ENCODE measurements around the gene PKNOX2.

DNA sequence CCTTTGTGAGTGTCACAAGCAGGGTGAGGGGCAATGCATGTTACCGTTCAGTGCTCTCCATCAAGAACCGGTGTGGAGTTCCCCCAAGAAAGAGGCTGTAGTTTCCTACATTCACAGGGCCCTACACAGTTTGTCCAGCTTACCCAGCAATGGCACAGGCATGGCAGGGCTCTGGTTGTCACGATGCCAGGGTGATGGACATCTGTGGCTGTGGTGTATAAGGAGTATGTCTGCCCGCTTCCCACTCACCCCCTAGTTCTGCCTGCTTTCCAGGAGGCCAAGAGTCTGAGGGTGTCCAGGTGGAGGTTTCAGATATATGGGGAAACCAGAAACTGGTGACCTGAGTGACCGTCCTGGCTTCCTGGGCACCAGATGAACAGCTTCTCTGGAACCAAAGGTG is 116.1 kb downstream of the PKNOX2 start:
- TF ChIP-seq, protein P1, sequence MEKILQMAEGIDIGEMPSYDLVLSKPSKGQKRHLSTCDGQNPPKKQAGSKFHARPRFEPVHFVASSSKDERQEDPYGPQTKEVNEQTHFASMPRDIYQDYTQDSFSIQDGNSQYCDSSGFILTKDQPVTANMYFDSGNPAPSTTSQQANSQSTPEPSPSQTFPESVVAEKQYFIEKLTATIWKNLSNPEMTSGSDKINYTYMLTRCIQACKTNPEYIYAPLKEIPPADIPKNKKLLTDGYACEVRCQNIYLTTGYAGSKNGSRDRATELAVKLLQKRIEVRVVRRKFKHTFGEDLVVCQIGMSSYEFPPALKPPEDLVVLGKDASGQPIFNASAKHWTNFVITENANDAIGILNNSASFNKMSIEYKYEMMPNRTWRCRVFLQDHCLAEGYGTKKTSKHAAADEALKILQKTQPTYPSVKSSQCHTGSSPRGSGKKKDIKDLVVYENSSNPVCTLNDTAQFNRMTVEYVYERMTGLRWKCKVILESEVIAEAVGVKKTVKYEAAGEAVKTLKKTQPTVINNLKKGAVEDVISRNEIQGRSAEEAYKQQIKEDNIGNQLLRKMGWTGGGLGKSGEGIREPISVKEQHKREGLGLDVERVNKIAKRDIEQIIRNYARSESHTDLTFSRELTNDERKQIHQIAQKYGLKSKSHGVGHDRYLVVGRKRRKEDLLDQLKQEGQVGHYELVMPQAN (conservative IDR thresholded peaks at IDR 0.05) = no peak
- no peak for TF ChIP-seq SP1 (IDR thresholded peaks at IDR 0.05; ENCODE audit: low read depth, low read length)
- TF ChIP-seq, protein P2, sequence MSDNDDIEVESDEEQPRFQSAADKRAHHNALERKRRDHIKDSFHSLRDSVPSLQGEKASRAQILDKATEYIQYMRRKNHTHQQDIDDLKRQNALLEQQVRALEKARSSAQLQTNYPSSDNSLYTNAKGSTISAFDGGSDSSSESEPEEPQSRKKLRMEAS (IDR thresholded peaks at IDR 0.05; ENCODE audit: low read depth, low read length) = no peak
- TF ChIP-seq EZH2 (IDR thresholded peaks at IDR 0.05; ENCODE audit: borderline replicate concordance, control insufficient read depth, low read depth, low read length) = no peak

Measured in GM12878 (cell line).